Measurements from ENCODE around the gene CRY2.

The CRY2 gene

DNA sequence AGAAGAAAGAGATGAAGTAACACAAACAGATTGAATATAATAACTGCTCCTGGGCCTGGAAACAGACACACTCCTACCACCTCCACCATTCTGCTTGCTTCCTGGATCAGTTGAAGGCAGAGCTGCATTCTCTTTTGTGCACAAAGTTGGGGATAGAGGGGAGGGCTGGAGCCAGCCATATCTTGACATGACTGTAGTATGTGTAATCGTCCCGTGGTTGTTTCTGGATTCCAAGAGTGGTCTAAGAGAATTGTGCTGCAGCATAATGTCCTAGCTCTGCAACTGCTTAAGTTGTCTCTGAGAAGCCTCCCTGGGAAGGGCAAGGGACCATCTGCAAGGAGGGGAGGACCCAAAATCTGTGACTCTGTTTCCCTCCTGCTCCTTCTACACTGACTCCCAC is 3.2 kb downstream of the CRY2 start:
- DNase-seq: no peak

DNA sequence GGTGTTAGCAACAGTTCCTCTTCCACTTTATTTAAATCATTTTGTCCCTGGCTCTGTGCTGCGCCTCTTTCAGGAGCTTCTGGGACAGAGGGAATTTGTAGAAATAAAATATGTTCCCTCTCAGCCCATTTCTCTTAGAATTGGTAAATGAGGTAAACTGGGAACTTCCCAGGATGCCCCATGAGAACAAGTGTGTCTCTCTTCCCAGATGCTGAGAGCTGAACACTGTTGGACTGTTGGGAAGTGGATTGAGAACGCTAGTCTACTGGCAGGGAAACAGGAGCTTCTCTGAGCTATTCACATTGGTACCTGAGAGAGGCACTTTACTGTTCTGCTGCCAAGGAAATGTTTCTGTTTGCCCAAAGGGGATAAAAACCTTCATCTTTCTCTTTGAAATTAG is 4.0 kb downstream of the CRY2 start:
- DNase-seq: no peak

DNA sequence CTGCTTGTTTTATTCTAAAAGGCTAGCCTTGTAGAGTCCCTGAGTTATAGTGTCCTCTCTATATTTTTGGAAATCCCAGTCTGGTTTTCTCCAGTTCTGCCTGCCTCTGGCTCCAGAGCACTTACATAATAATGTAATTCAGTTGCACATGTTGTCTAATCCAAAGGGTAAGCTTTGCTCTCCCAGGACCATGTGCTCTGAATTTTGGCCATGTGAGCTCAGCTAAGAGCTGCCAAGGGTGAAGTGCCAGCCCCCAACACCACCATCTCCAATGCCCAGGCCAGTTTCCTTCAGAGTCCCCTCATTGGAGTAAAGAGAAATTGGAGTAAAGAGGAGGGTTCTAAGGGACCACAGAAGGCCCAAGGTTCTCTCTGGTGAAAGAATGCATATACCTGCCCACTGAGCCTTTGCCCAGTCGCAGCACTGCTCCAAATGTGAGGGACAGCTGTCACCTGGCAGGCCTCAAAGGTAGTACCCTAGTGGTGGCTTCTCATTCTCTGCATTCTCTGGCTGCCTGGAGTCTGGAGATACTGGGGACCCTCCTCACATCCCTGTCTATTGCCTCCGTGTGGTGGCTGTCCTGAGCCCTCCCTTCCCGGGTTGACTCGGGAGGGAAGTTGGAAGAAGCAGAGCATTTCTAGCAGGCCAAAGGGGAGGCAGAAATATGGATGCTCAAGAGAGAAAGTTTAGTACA is 4.9 kb downstream of the CRY2 start:
- DNase-seq: no peak

DNA sequence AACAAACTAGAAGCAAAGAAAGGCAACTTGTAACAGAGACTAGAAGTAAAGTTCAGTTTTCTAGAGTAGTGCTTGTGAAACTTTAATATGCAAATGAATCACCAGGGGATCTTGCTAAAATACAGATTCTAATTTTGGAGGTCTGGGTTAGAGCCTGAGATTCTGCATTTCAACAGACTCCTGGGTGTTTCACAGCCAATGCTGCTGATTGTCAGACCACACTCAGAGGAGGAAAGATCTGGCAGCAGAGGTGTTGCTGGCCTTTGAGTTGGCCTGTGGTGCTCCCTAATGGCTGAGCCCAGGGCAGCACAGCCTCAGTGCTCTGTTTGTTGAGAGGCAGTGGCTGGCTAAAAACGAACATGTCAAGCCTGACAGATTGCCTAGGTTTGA is 5.4 kb downstream of the CRY2 start:
- DNase-seq: no peak

DNA sequence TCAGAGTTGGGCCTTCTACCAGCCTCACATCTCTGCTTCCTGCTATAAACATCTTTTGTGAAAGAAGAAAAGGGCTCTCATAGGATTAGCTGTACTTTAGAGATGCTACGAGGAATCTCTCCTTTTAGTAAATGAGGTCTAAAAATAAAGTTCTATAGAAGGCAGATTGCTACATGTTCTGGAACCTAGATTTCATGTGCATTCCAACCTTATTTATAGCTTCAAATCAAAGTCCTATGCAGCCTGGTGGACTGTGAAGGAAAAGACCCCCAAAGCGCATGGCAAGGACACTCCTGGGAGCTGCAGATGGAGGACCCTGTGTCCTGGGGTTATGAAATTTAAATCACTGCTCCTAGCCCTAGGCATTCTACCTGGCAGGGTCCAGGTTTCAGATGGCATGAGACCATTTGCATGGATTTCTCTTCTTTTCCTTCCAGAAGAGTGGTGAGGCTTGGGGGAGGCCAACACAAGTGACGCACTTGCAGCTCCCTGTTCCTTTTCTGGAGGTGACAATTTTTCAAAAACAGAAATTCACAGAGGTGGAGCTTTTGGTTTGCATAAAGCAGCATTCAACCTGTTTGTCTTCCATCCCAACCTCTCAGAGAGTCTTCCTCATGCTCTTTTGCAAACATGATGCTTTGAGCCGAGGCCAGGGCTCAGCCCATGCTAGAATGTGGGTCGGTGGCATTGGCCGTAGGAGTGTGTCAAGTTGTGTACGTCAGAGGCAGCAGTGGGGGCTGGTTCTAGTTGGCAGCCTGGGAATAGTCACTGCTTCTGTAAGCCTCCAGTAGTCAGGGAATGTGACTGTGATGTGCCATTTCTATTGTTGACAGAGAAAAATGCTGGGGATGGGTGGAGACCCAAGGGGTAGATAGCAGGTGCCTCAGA is 6.3 kb downstream of the CRY2 start:
- DNase-seq: no peak

DNA sequence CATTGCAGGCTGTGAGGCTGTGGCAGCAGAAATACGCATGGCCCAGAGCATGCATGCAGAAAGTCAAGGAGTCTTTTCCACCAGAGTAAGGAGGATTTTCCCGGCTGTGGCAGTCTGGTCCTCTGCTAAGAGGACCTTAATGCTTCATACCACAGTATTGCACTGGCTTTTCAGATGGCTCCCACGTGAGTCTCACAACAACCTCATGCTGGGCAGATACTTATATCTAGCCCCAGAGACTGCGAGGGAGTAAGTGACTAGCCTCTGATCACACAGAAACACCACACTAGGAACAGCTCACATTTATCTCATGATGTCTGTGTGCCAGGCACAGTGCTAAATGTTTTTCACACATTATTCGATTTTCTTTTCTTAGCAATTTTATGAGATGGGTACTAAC is 8.0 kb downstream of the CRY2 start:
- DNase-seq: no peak

DNA sequence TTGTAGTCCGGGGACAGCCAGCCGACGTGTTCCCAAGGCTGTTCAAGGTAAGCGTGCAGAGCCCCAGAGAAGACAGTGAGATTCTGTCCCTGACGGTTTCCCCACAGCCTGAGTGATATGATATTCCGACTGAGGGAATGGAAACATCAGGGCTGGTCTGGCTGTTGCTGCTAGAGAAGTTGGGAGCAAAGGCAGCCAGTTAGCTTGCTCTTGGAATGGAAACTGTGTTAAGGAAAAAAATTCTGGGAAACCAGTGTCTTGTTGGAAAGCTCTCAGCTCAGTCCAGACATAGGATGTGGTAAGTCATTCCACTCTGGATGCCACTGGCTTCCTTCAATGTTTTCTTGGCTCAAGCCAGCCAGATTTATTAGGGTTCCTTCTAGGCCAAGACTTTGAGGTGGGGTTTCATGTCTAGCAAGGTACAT is 8.8 kb downstream of the CRY2 start:
- DNase-seq: no peak

DNA sequence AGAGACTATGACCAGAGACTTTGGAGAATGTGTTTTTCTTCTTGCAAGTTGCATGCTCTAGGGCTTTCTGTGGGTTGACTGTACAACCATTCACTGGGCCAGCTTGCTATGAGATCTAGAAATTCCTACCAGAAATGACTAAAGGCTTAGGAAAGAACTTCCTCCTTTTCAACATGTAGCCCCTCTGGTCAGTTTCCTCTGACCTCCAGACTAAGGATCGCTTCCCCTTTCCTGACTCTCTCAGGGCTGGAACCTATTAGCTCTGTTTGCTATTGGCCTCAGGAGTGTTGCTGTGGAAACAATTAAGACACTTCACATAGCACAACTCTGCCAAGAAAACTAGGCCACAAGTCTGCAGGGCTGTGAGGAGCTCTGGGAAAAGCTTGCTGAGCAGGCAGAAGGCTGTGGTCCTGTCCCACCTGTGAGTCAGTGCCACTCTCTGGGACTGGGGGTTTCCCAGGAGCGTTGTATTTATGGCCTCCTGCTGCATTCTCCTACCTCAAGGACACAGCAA is 10.7 kb downstream of the CRY2 start:
- DNase-seq: peak in 1 of 2 donors; percentile 9

DNA sequence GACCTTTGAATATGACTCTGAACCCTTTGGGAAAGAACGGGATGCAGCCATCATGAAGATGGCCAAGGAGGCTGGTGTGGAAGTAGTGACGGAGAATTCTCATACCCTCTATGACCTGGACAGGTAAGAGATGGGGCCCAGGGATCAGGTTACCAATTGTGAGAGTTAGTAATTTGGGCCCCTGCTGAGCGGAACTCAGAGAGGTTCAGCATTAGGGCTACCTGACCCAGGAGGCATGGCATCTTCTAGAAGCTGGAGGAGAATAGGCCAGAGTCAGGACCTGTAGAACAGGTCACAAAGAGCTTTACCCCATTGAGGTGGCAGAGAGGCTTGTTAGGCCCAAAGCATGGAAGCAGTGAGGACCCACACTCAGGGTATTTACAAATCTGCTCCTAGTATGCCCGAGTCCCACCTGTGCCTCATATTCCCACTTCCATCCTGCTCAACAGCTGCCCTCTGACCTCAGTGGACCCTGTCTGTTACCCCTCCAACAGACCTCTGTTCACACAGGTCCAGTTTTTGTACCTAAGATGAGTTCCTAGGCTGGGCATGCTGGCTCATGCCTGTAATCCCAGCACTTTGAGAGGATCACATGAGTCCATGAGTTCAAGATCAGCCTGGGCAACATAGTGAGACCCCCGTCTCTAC is 11.6 kb downstream of the CRY2 start:
- no peak for DNase-seq

DNA sequence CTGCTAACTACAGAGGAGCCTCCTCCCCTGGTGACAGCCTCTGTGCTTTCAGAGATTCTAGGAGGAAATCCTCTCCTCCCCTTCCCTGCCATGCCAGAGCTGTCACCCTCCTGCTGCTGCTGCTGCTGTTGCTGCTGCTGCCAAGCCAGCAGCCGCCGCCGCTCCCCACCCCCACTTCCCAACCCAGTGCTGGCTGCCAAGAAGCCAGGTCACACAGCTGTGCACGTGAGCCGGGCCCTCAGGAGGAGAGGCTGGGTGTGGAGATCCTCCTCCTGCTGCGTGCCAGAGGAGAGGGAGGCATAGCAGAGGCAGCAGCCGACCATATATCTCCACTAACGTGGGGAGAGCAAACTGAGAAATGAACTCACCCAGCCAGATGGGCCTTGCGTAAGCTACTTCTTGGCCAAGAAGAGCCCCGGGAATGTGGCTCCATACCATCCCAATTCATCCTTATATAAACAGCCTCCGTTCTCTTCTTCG is 12.4 kb downstream of the CRY2 start:
- no peak for DNase-seq

DNA sequence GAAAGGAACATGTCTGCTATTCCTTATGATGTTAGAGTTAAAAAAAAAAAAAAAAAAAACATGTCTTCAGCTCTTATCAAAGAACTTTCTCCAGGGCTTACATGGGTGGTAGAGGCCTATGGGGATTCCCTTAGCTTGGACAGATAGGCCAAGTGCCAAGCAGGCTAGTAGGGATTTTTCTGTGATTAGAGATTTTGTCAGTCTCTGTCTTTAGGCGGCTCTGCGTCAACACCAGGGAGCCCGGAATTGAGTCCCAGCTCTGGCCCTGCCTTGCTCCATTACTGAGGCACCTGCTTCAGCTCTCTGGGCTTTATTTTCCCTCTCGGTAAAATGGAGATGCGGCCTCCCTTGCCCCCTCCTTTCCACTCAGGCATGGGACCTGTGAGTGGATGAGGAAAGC is 13.1 kb downstream of the CRY2 start:
- DNase-seq: no peak

DNA sequence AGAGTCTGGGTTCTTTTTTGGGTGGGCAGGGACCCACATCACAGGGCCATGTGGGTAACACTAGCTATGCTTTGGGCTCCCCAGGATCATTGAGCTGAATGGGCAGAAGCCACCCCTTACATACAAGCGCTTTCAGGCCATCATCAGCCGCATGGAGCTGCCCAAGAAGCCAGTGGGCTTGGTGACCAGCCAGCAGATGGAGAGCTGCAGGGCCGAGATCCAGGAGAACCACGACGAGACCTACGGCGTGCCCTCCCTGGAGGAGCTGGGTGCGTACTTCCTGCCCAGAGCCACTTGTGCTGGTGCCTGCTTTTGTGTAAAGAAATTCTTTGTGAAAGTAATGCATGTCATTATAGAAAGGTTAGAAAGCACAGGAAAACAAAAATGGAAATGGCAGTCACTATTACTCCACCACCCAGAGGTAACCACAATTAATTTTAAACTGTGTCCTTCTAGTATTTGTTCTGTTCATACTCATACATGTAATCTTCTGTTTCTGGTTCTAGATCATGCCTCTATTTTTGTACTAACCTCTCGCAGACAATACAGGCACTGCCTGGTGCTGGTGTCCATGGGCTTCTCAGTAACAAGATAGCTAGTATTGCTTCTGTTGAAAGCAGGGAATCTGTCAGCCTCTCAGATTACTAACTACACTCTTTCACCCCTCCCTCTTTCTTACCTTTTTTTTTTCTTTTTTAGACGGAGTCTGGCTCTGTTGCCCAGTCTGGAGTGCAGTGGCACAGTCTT is 13.7 kb downstream of the CRY2 start:
- DNase-seq: no peak

DNA sequence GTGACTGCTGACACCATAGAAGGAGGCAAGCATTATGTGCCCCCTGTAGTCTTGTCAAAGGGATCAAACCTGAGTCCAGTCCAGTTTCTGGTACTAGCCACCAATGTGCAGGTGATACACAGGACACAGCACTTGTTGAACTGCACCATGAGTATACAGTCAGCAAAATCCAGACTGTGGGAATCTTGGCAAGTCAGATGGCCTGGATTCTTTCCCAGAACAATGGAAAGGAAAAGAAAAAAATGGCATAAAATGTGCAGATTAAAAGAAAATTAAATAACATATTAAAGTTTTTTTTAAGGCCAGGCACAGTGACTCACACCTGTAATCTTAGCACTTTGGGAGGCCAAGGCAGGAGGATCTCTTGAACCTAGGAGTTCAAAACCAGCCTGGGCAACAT is 16.8 kb downstream of the CRY2 start:
- no peak for DNase-seq

DNA sequence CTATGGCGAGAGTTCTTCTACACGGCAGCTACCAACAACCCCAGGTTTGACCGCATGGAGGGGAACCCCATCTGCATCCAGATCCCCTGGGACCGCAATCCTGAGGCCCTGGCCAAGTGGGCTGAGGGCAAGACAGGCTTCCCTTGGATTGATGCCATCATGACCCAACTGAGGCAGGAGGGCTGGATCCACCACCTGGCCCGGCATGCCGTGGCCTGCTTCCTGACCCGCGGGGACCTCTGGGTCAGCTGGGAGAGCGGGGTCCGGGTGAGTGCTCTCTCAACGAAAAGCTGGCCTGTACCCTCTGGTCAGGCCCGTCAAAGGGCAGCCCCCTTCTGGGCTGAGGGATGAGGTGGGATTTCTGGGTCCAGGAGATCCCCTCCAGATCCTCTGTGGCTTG is 22.3 kb downstream of the CRY2 start:
- DNase-seq: no peak

DNA sequence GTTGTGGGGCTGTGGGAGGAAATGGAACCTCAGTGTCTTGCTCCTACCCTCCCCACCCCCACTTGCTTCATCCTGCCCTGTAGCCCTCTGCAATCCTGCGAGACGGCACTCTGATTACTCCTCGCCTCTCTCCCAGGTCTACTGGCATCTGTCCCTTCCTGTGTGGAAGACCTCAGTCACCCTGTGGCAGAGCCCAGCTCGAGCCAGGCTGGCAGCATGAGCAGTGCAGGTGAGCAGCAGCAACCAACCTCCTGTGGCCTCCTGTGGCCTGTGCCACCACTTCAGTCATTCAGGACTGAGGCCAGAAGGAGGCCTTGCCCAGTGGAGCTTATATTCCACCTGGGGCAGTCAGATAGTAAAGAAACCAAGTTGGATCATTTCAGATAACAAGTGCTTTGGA is 23.4 kb downstream of the CRY2 start:
- no peak for DNase-seq

DNA sequence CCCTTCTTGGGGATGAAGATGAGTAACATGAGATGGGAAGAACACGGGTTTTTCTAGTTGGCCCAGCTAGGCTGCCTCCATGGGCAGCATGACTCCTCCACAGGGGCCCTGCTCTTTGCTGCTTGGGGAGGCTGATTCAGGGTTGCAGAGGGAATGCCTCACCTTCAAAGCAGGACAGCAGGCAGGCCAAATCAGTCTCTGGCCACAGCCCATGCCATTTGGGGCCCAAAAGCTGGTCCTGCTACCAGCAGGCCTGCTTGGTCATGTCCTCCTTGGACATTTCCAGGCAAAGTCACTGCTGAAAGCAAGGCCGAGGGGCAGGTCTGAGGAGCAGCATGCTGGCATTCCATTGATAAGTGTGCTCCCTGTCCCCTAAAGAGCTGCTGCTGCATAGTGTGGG is 24.4 kb downstream of the CRY2 start:
- DNase-seq: no peak

DNA sequence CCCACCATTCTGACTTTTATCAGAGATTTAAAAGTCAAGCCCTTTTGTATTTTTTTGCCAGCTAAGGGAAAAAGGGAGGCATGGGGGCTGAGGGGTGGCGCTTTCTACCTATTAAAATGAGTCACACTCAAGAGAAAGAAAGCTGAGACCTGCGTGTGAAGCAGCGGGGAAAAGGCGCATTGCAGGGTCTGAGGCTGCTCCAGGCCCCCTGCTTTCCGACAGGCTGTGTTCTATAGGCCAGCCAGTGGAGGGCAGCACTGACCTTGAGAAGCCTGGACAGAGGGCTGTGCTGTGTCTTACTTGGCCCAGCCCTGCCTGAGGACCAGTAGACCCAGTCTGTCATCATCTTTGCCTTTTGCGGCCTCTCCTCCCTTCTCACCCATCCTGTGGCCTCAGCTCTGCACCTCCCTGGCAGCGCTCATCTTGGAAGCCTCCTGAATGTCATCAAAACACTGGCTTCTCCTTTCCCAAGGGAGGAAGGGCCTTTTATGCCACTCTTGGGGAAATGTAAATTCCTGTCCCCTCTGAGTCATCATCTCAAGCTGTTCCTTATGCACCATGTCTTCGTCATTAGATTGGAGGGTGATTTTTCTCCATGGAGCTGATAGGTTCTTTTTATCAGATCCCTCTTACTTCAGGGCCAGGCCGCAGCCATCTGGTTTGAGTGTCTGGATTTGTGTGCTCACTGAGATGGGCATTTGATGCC is 25.5 kb downstream of the CRY2 start:
- peak in 1 of 2 donors; percentile 8 for DNase-seq

DNA sequence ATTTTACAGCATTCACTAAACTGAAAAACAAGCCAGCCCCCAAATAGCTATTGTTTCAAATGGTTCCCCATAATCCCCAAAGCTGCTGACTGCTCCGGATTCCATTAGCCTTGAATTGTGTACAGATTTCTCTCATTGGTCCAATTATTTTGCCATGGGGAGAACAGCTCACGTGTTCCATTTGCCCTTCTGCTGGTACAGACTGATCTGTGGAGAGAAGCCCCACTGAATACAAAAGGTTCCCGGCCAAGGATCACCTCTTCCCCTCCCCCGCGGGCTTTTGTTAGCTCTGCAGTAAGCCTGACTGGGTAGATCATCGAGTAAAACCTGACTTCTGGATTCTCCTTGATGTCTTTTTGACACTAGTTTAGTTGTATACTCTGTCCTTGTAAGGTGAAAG is 29.1 kb downstream of the CRY2 start:
- no peak for DNase-seq

DNA sequence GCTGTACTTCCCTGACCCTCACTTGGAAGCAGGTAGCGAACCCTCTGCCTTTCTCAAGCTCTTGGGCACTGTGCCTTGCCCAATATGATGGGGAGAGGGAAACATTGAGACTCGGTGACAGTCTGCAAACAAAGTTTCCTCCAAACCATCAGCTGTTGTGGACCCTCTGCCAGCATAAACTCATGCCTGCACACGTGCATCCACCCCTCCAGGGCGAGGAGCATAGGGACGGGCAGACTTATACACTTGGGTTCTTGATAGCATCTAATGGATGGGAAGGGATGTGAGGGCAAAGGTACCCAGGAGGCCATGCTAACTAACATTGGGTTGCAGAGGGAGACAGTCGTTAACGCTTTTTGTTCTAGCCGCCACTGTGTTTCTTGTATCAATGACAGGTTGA is 29.9 kb downstream of the CRY2 start:
- no peak for DNase-seq

DNA sequence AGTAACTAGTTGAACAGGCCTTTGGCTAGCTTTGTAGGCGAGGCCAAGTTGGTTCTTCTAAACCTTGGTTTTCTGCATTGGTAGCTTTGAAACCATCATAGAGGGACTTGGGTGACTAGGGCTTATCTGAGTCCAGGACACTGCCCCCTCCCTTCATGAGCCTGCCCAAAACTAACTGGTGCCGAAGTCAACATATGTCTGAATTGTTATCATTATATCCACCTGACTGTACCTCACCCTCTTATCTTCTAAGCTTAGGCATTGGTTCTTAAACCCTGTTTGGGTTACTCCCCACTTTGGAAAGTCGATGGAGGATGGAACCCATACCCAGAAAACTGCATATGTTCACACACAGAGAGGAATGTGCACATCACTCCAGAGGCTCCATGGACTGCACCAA is 30.6 kb downstream of the CRY2 start:
- DNase-seq: no peak

DNA sequence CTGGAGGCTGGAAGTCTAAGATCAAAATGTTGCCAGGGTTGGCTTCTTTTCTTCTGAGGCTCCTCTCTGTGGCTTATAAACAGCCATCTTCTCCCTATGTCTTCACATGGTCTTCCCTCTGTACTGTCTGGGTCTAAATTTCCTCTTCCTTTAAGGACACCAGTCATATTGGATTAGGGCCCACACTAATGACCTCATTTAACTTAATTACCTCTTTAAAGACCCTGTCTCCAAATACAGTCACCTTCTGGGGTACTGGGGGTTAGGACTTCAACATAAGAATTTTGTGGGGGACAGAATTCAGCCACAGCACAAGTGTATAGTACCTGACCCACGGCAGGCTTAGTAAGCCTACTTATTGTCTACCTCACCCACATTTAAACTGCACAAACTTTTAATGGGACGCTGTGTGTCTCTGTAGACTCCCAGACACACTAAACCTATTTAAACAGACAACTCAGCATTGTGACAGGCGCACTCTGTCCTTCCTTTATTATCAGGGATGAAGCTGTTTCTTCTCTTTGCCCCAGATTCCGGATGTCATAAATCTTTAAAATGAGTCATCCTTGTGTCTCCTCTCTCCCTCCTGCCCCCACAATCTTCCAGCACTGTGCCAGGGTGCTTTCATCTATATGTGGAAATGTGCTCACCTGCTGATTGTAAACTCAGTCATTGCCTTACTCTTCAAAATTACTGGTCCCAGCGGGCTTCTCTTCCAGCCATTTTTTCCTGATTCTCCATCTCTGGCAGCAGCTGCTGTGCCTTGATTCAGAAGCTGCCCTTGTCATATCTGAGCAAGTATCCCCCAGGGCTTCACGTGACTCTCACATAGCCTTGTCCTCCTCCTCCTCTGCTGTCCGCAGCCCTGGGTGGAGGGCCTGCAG is 32.8 kb downstream of the CRY2 start:
- no peak for DNase-seq

Data from bone marrow (tissue), 2 donors.